GM12892 (cell line): ENCODE results near the gene FAM98C.

Experiments
- POLR2A ChIP-seq: IDR thresholded peaks from 2 replicates; pipeline ENCODE4 v1.6.1; 2011; ENCODE audit warnings: low read depth, low read length, control low read depth
- POLR2AphosphoS5 ChIP-seq: IDR thresholded peaks from 2 replicates; pipeline ENCODE4 v1.6.1; 2011; ENCODE audit warnings: low read depth, low read length, control low read depth

DNA sequence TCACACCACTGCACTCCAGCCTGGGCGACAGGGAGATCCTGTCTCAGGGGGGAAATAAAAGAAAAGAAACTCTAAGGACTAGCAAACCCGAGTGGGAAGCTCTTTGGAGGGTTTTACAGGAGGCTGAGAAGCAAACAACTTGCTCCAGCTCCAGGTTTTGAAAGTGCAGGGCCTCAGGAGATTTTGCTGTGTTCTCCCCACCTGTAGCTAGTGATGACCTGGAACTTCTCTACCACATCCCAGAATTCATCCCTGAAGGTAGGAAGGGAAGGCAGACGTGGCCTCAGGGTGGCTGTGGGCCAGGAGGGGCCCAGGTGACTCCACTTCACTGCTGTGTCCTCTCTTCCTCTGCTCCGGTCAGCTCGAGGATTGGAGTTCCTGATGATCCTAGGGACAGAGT is 44.8 kb upstream of the FAM98C start:
- TF ChIP-seq POLR2A, result no peak
- no peak for TF ChIP-seq POLR2AphosphoS5
